Right lobe of liver (tissue), 6 donors: ENCODE measurements around the gene LCMT2. TPM values are rescaled to one million over a fixed set of nuclear protein-coding genes. Genes with fewer than 3 reads are reported as not detected.
"Not testable (repeated sequence)": the region's sequence is repeated elsewhere in the genome, so short reads cannot be mapped to it uniquely, and the experiment has no call there.

Source experiments
- ATAC-seq, 4 donors: fragments of 200-7000 bp; cut with Tn5 transposase; one replicate each; pipeline ENCODE4 v1.9.1; 2020; ENCODE audit warnings: mild to moderate bottlenecking in 4 of 4, moderate library complexity in 4 of 4
- DNase-seq, 3 donors: peaks; one replicate each; pipeline ENCODE4 v3.0.0-alpha.2; 2020
- H3K27ac ChIP-seq, 3 donors: fragments of 200-600 bp; one replicate each; pipeline ENCODE4 v1.8.0; 2022
- H3K27me3 ChIP-seq, 2 donors: fragments of 200-600 bp; one replicate each; pipeline ENCODE4 v1.8.0; 2022
- H3K36me3 ChIP-seq, 4 donors: fragments of 200-600 bp; sonication (generic) in 1 of 4; one replicate each; pipeline versions ENCODE4 v1.5.1 to v1.8.0; 2017 to 2022; ENCODE audit warnings: control low read depth in 1 of 4
- H3K4me1 ChIP-seq, 4 donors: fragments of 200-600 bp; sonication (generic) in 1 of 4; one replicate each; pipeline versions ENCODE4 v1.5.1 to v1.8.0; 2017 to 2022; ENCODE audit warnings: control low read depth in 1 of 4
- H3K4me3 ChIP-seq, 3 donors: fragments of 200-600 bp; one replicate each; pipeline ENCODE4 v1.8.0; 2022
- H3K9me3 ChIP-seq, 4 donors: fragments of 200-600 bp; sonication (generic) in 1 of 4; one replicate each; pipeline versions ENCODE4 v1.5.1 to v1.8.0; 2017 to 2022; ENCODE audit warnings: control low read depth in 1 of 4
- POLR2A ChIP-seq: fragments of 450-650 bp; IDR thresholded peaks from one replicate; pipeline ENCODE4 v1.6.1; 2017; ENCODE audit warnings: antibody characterized with exemption, mild to moderate bottlenecking
- WGBS: methylation state at CpG from one replicate; pipeline ENCODE4 v1.1.6; 2018; ENCODE audit warnings: low coverage, low lambda C conversion rate; ENCODE audit not compliant: insufficient coverage; ENCODE audit errors: missing lambda C conversion rate; 5-methylcytosine and 5-hydroxymethylcytosine counted together
- intact Hi-C, 2 donors: fragments of 100-400 bp; cut with DNase I; formaldehyde crosslinking; loops; one replicate each; pipeline versions ENCODE4 v1.11.2 to v1.14.1; 2022
- total RNA-seq, 6 experiments: library from RNA; depleted of rRNA in 2 of 6; stranded (reverse); fragments of >200 nt in 2 of 6; fragmentation: NEBNext Ultra II Directional in 3 of 6; extraction: Animal tissue kit (Norgen Biotek cat#: 25700) in 3 of 6; gene quantifications; one replicate each; pipeline versions ENCODE4 v1.1.0 to v1.2.4, GENCODE V29; 2016 to 2023
- TF ChIP-seq, protein P1 (sequence below), 4 donors: fragments of 200-600 bp in 3 of 4; fragments of 450-650 bp in 1 of 4; IDR thresholded peaks; one replicate each; pipeline versions ENCODE4 v1.5.1 to v1.8.0; 2016 to 2022; ENCODE audit warnings: antibody characterized with exemption in 4 of 4, mild to moderate bottlenecking in 2 of 4
- donor health status: DM: no; HTN: yes; CAD: no.
- donor health status: DM: no; HTN: no; CAD: no.
- donor health status: DM: no; HTN: no; CAD: no.
- donor health status: DM: no; HTN: yes; CAD: no.
- donor health status: DM: no; HTN: yes; CAD: no.

The LCMT2 gene
- total RNA-seq, 6 experiments from 2014 or later = 2.9 to 4.9 (median 3.9) TPM

DNA sequence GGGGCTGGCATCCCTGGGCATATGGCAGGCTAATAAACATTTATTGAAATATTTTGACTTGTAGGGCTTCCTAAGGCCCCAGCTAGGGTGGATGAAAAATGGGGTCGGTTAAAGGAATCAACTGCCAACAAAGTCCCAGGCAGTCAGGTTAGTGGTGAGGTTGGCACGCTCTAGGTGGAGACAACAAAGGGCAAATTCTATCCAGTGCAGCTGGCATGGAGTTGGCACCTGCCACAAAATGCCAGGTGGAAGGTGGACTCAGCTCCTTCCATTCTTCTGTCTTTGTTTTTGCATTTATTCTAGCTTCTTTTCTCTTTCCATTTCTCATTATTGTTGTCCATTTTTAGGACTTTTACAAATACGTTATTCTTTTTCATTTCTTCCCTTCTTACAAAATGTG lies 31.0 kb downstream of the LCMT2 start:
- no peak overlapping the region for H3K27ac ChIP-seq
- H3K27me3 ChIP-seq = peaks cover 0 to 7% of the 10 kb centered on the region in 2 donors
- H3K9me3 ChIP-seq = no peaks in the 10 kb centered on the region
- no peaks in the 10 kb centered on the region for H3K4me1 ChIP-seq
- DNase-seq (no peak), ATAC-seq (no peak)
- no peaks in the 10 kb centered on the region for H3K36me3 ChIP-seq
- no peak for TF ChIP-seq POLR2A
- TF ChIP-seq, protein P1, sequence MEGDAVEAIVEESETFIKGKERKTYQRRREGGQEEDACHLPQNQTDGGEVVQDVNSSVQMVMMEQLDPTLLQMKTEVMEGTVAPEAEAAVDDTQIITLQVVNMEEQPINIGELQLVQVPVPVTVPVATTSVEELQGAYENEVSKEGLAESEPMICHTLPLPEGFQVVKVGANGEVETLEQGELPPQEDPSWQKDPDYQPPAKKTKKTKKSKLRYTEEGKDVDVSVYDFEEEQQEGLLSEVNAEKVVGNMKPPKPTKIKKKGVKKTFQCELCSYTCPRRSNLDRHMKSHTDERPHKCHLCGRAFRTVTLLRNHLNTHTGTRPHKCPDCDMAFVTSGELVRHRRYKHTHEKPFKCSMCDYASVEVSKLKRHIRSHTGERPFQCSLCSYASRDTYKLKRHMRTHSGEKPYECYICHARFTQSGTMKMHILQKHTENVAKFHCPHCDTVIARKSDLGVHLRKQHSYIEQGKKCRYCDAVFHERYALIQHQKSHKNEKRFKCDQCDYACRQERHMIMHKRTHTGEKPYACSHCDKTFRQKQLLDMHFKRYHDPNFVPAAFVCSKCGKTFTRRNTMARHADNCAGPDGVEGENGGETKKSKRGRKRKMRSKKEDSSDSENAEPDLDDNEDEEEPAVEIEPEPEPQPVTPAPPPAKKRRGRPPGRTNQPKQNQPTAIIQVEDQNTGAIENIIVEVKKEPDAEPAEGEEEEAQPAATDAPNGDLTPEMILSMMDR (IDR thresholded peaks at IDR 0.05) = no peak
- intact Hi-C loops = no loop called here
- WGBS = 66% methylated on average over 3 of the region's 3 CpGs
- no peak overlapping the region for H3K4me3 ChIP-seq

DNA sequence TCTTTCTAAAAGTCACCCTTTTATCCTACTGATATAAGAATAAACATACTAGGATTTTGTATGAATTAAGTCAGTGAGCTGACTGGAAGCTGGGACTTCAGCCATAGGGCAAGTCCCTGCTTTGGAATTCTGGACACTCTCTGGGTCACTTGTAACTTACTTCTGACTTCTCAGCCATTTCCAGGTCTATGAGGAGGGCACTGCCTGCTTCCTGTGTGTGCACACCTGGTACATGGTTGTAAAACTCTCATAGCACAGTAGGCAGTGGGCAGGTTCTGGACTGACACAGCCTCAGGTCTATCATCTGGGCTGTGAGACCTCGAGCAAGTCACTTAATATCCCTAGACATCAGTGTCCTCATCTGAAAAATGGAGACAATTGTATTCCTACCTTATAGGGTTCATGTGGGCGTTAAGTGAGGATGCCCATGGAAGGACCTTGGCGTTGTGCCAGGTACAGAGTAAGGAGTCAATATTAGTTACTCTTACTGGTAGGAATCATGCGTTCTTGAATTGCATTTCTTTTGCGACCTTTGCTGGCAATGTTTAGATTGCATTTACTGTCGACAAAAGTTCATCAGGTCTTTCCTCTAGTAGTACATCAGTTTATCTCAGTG lies 36.2 kb downstream of the LCMT2 start:
- no peaks in the 10 kb centered on the region for H3K36me3 ChIP-seq
- DNase-seq (no peak), ATAC-seq (no peak)
- intact Hi-C loops = no loop called here
- no peak overlapping the region for H3K27ac ChIP-seq
- TF ChIP-seq, protein P1 (IDR thresholded peaks at IDR 0.05) = no peak
- TF ChIP-seq POLR2A = no peak
- no peak overlapping the region for H3K4me3 ChIP-seq
- H3K4me1 ChIP-seq = no peaks in the 10 kb centered on the region
- H3K27me3 ChIP-seq = peaks cover 0 to 7% of the 10 kb centered on the region in 2 donors
- WGBS = 67% methylated on average over 5 of the region's 6 CpGs
- H3K9me3 ChIP-seq = no peaks in the 10 kb centered on the region

DNA sequence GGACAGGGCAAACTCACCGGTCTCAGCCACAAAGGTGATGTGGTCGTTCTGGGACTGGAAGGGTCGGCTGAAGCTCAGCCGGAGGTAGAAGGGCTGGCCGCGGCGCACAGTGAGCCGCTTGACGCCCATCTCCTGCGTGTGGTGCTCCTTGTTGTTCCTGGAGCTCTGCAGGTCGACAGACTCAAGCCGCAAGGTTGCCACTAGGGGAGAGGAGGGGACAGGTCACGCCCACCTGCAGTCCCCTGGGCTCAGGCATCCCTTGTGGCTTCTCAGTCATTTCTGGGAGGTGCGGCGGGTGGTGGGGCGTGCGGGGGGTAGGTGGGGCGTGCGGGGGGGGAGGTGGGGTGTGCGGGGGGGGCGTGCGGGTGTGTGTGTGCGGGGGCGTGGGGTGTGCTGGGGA lies 36.9 kb downstream of the LCMT2 start:
- 7% methylated on average over 8 of the region's 24 CpGs for WGBS
- peak in 1 of 4 donors; percentile 26 for ATAC-seq

DNA sequence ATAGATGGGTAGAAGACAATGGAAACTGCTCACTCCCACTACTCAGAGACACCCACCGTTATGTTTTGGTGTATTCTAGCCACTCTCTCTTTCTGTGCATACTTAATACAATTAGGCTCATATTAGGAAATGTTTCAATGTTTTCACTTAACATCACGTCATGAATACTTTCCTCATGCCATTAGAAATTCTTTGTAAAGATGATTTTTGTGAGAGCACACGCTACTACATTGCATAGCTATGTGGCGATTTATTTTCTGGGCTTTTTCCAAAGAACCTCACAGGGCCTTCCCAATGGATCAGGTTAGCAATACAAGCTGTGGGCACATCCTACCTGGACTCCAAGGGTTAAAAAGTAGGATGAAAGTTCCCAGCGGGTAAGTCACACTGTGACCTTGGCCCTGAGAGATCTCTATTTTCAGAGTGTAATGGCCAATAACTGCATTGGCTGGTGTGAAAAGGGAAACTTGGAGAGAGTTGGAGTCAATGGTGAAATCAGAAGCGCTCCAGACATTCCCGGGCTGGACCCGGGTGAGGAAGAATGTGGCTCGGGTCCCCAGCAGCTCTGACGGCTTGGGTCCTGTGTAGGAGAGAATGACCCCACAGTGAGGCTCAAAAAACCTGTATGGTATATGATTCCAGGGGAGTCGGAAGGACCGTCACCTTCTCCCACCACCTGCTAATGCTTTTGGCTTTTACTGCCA lies 37.8 kb downstream of the LCMT2 start:
- Histone ChIP-seq H3K9me3 (no peaks in the 10 kb centered on the region), H3K27ac (no peak overlapping the region), H3K36me3 (no peaks in the 10 kb centered on the region), H3K4me3 (no peak overlapping the region), H3K27me3 (peaks cover 0 to 7% of the 10 kb centered on the region in 2 donors), H3K4me1 (no peaks in the 10 kb centered on the region)
- 46% methylated on average over 12 of the region's 12 CpGs for WGBS
- TF ChIP-seq, protein P1 (IDR thresholded peaks at IDR 0.05) = no peak
- TF ChIP-seq POLR2A = no peak
- no peak for DNase-seq
- ATAC-seq = no peak
- intact Hi-C loops = no loop called here

More for the DNA sequence above, 36.9 kb downstream of the LCMT2 start:
- Histone ChIP-seq H3K27me3 (peaks cover 0 to 7% of the 10 kb centered on the region in 2 donors), H3K4me1 (no peaks in the 10 kb centered on the region), H3K4me3 (no peak overlapping the region), H3K27ac (no peak overlapping the region), H3K36me3 (no peaks in the 10 kb centered on the region), H3K9me3 (no peaks in the 10 kb centered on the region)
- intact Hi-C loops = no loop called here
- no peak for TF ChIP-seq POLR2A
- TF ChIP-seq, protein P1 (IDR thresholded peaks at IDR 0.05) = no peak
- DNase-seq = no peak

DNA sequence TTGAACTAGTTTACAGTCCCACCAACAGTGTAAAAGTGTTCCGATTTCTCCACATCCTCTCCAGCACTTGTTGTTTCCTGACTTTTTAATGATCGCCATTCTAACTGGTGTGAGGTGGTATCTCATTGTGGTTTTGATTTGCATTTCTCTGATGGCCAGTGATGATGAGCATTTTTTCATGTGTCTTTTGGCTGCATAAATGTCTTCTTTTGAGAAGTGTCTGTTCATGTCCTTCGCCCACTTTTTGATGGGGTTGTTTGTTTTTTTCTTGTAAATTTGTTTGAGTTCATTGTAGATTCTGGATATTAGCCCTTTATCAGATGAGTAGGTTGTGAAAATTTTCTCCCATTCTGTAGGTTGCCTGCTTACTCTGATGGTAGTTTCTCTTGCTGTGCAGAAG lies 40.7 kb downstream of the LCMT2 start:
- not testable (repeated sequence) for ATAC-seq, H3K4me3 ChIP-seq, H3K9me3 ChIP-seq, H3K27me3 ChIP-seq, H3K36me3 ChIP-seq, H3K27ac ChIP-seq, H3K4me1 ChIP-seq, DNase-seq
- intact Hi-C loops = loop anchor here (5.0 to 10.0 kb wide), 2 partner anchors 55 to 62 kb away; no protein-coding TSS in a partner anchor
- 93% methylated on average over 2 of the region's 3 CpGs for WGBS
